GM18907 (cell line): ENCODE measurements around the gene KCNK16.

ENCODE experiments used
- ATAC-seq: cut with Tn5 transposase; IDR thresholded peaks from one replicate; pipeline ENCODE4 v1.9.1; 2021; ENCODE audit warnings: mild to moderate bottlenecking, moderate library complexity; ENCODE audit not compliant: unreplicated experiment

Gene KCNK16

GRCh38 chr6:39342692-39343395 is 20.3 kb upstream of the KCNK16 start:
- peak; percentile 45 for ATAC-seq

- no peak for ATAC-seq
Measured at GRCh38 chr6:39341937-39342336, 19.4 kb upstream of the KCNK16 start.

GRCh38 chr6:39341352-39341751 is 18.9 kb upstream of the KCNK16 start:
- no peak for ATAC-seq

GRCh38 chr6:39339868-39340550 is 17.5 kb upstream of the KCNK16 start:
- ATAC-seq = no peak

- no peak for ATAC-seq
Measured at GRCh38 chr6:39339096-39339867, 16.8 kb upstream of the KCNK16 start.

- no peak for ATAC-seq
Measured at GRCh38 chr6:39338397-39338796, 15.9 kb upstream of the KCNK16 start.

- ATAC-seq = peak; percentile 77
Measured at GRCh38 chr6:39335780-39336545, 13.5 kb upstream of the KCNK16 start.

GRCh38 chr6:39333644-39334438 is 11.3 kb upstream of the KCNK16 start:
- ATAC-seq = no peak

GRCh38 chr6:39330476-39330875 is 8.0 kb upstream of the KCNK16 start:
- peak; percentile 15 for ATAC-seq

- peak; percentile 90 for ATAC-seq
Measured at GRCh38 chr6:39330057-39330456, 7.6 kb upstream of the KCNK16 start.

- no peak for ATAC-seq
Measured at GRCh38 chr6:39328066-39328465, 5.6 kb upstream of the KCNK16 start.

- no peak for ATAC-seq
Measured at GRCh38 chr6:39327507-39327906, 5.0 kb upstream of the KCNK16 start.

GRCh38 chr6:39321761-39322160 is 741 bp downstream of the KCNK16 start:
- no peak for ATAC-seq

GRCh38 chr6:39320363-39320984 is 2.0 kb downstream of the KCNK16 start:
- no peak for ATAC-seq

- no peak for ATAC-seq
Measured at GRCh38 chr6:39319621-39320362, 2.7 kb downstream of the KCNK16 start.

GRCh38 chr6:39317256-39317655 is 5.2 kb downstream of the KCNK16 start:
- no peak for ATAC-seq

- ATAC-seq = no peak
Measured at GRCh38 chr6:39314273-39314795, 8.2 kb downstream of the KCNK16 start, which contains the start of gene KCNK17. KCNK17 (minus strand) TSS chr6:39314419; CDS start chr6:39314320, 99 bp downstream.

- no peak for ATAC-seq
Measured at GRCh38 chr6:39313526-39314272, 8.8 kb downstream of the KCNK16 start.
